Ramos (cell line): ENCODE data around the gene GBF1.

ENCODE experiments used
- in situ Hi-C: fragments of 300-500 bp; cut with MboI; formaldehyde crosslinking; loops from one replicate; pipeline ENCODE4 v1.14.3; 2022; ENCODE audit warnings: low sequenced_read_pairs; ENCODE audit not compliant: unreplicated experiment

GBF1 gene

DNA sequence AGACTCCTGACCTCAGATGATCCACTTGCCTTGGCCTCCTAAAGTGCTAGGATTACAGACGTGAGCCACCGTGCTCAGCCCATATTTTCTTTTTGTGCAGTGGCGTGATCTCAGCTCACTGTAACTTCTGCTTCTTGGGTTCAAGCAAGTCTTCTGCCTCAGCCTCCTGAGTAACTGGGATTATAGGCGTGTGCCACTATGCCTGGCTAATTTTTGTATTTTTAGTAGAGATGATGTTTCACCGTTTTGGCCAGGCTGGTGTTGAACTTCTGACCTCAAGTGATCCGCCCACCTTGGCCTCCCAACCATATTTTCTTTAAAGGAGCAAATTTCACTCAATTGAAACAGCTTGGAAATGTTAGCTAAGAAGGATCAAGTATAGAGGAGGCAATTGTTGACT is 16.5 kb downstream of the GBF1 start:
- in situ Hi-C loops = no loop called here

GRCh38 chr10:102262744-102263370 is 17.5 kb downstream of the GBF1 start:
- in situ Hi-C loops = no loop called here

DNA sequence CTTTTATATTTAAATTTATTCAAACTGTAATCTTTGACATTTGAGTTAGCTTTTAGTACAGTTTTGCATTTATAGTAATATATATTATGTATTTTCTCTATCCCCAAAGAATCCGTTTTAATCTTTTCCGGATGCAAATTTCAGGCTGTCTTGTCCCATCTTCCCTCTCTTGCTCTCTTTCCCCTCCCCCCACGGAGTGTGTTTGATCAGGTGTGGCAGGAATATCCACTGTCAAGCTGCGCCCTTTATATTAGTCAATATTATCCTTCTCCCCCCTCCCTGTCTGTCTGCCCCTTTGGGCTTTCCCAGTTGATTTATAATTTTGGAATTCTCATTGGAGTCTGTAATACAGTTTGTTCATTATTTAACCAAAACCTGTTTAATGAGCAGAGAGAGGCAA is 19.0 kb downstream of the GBF1 start:
- in situ Hi-C loops = no loop called here

DNA sequence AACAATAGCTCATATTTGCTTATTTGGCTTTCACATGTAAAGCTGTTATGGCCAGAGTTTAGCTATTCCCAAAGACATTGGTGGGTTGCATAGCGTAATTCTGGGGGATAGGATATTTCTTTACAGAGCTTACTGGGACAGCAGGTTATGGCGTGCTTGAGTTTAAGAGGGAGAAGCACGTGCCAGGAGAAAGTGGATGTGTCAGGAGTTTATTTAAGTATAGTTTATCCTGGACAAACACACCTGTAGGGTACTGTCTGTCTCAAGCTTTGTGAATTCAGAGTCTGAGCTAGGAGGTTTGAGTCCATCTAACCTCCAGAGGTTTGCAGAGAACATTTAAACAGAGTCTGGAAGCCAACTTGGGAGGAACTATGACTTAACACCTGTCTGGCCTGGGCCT is 21.3 kb downstream of the GBF1 start:
- in situ Hi-C loops = no loop called here

GRCh38 chr10:102267748-102268147 is 22.4 kb downstream of the GBF1 start:
- in situ Hi-C loops = no loop called here

GRCh38 chr10:102268375-102268888 is 23.1 kb downstream of the GBF1 start:
- in situ Hi-C loops = no loop called here

- in situ Hi-C loops = no loop called here
These were observed 23.7 kb downstream of the GBF1 start for GRCh38 chr10:102269017-102269416.

DNA sequence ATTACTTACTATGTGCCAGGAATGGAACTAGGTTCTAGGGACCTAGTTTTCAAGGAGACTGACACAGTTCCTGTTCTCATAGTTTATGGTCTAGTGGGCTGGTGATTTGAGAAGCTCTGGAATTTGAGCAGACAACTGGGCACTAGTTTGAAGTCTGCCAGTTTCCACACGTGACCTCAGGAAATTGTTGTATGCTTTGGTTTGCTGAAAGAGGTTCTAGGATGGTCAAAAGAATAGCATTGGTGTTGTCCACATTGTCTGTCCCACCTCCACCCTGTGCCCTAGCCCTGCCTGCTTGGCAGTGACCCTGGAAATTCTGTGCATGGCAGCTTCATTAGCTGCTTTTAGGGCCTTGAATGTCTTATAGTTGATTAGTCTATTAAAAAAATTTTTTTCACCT is 28.7 kb downstream of the GBF1 start:
- in situ Hi-C loops = no loop called here

- in situ Hi-C loops = no loop called here
These were observed 30.0 kb downstream of the GBF1 start for GRCh38 chr10:102275343-102275742.

GRCh38 chr10:102279104-102279503 is 33.8 kb downstream of the GBF1 start:
- in situ Hi-C loops = no loop called here

DNA sequence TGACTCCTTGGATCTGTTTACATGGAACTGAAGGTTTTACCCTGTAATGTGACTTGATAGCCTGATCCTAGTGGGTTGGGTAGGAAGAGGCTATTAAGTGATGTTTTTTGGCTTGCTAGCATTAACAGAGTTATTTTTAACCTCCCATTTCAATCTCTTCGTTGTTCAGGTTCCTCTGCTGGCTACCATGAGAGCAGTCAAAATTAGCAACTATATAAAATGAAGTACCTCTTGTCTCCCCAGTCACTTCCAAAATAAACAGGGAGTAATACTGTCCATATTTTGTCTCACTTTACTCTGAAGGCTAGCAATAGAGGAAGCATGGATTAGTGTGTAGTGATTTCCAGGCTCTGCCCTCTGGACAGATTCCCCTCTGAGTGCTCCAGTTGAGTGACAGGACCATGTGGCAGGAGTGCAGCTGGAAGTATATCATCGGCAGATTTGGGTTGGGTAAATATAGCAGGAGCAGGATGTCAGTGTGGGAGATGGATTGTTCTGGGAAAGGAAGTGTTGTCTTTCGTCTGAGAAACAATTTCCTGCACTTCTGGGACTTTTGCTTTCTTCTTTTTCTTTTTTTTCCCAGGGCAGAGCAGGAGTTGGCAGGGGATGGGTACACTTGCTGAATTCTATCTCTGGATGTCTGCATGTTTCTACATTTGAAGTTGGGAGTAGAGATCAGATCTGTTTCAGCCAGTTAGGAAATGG is 35.2 kb downstream of the GBF1 start:
- in situ Hi-C loops = no loop called here

DNA sequence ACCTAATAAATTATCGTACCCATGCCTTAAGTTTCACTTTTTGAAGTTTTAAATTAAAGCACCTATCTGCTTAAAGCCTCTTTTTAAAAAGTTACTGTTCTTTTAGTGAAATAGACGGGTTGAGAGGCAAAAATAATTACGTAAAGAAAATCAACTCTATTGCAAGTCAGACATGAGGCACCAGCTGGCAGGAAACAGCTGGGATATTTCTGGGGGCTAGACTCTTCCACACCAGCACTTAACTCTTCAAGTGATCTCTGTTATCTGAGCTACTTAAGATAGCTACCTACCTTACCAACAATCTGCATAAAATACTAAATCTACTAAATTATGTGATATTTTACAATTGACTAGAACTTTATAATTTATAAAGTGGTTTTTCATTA is 35.8 kb downstream of the GBF1 start:
- in situ Hi-C loops = no loop called here

- in situ Hi-C loops = no loop called here
These were observed 38.2 kb downstream of the GBF1 start for GRCh38 chr10:102283488-102283887.

GRCh38 chr10:102283890-102284289 is 38.6 kb downstream of the GBF1 start:
- in situ Hi-C loops = no loop called here

GRCh38 chr10:102284531-102284930 is 39.2 kb downstream of the GBF1 start:
- in situ Hi-C loops = no loop called here

DNA sequence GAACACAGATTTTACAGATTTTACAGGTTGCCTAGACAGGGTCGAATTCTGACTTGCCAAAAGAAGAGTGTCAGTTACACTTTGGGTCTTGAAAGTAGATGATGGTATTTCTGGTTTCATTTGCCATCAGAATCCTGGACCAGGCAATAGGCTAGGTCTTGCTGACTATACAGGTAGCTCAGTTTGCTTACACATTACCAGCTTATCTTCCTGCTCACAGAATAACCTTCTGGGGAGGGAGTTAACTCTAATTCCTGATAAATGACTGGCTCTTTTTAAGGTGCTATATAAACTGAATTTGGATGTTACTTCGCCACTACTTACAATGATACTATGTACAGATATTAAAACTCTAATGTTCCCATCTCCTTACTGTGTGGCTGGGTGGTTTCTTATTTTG is 39.8 kb downstream of the GBF1 start:
- in situ Hi-C loops = no loop called here

GRCh38 chr10:102286216-102286615 is 40.9 kb downstream of the GBF1 start:
- in situ Hi-C loops = no loop called here

DNA sequence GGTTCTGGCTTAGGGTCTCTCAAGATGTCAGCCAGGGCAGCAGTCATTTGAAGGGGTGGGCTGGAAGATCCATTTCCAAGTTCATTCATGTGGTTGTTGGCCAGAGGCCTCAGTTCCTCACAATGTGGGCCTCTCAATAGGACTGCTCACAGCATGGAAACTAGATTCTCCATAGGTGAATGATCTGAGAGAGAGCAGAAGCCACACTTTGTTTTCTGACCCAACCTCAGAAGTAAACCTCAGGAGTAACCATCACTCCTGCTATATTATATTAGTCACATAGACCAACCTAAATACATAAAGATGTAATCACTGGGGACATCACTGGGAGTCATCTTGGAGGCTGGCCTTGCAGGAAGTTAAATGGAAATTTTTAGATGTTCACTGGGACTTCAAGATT is 42.2 kb downstream of the GBF1 start:
- in situ Hi-C loops = no loop called here

DNA sequence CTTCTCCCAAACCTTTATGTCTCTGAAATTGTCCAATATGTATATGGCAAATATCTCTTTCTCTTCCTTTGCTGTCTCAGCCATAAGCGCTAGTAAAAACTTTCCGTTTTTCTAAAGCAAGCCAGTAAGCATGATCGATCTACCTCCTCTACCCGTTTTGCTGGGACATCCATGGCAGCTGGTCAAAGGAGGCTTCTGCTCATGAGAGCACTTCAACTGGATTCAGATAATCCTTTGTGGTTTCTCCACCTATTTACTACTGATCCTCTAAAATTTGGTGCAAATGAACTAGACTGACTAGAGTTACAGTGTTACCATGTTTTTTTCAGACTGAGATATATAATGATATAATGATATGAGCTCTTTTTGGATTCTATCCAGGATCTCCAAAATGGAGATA is 42.7 kb downstream of the GBF1 start:
- in situ Hi-C loops = no loop called here

- in situ Hi-C loops = no loop called here
These were observed 44.0 kb downstream of the GBF1 start for GRCh38 chr10:102289356-102289755.

- in situ Hi-C loops = no loop called here
These were observed 44.5 kb downstream of the GBF1 start for GRCh38 chr10:102289840-102290239.
